GM12873 (cell line): Measurements from ENCODE around the gene UBE2E2.

Experiments used
- TF ChIP-seq, protein P1 (sequence below): IDR thresholded peaks from 2 replicates; pipeline ENCODE4 v1.5.1; 2012; ENCODE audit warnings: low read depth, mild to moderate bottlenecking, moderate library complexity, low read length, control low read depth; ENCODE audit not compliant: insufficient read depth; ENCODE audit errors: missing control alignments

The UBE2E2 gene

DNA sequence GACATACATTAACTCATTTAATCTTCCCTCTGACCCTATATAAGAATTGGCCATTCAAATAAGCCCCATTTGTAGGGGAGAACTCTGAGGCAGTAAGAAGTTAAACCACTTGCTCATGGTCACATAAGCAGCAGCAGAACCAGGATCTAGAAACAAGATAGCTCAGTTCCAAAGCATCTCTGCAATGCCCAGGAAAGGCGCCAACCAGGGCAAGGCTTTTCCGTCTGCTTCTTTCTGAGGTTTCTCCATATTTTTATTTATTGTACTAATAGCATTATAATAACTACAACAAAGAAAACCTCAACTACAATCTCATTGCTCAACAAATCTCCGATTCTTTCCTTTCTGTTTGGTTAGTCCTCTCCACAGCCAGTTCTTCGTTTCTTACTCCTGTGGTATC is 4.3 kb upstream of the UBE2E2 start:
- TF ChIP-seq, protein P1, sequence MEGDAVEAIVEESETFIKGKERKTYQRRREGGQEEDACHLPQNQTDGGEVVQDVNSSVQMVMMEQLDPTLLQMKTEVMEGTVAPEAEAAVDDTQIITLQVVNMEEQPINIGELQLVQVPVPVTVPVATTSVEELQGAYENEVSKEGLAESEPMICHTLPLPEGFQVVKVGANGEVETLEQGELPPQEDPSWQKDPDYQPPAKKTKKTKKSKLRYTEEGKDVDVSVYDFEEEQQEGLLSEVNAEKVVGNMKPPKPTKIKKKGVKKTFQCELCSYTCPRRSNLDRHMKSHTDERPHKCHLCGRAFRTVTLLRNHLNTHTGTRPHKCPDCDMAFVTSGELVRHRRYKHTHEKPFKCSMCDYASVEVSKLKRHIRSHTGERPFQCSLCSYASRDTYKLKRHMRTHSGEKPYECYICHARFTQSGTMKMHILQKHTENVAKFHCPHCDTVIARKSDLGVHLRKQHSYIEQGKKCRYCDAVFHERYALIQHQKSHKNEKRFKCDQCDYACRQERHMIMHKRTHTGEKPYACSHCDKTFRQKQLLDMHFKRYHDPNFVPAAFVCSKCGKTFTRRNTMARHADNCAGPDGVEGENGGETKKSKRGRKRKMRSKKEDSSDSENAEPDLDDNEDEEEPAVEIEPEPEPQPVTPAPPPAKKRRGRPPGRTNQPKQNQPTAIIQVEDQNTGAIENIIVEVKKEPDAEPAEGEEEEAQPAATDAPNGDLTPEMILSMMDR: no peak

DNA sequence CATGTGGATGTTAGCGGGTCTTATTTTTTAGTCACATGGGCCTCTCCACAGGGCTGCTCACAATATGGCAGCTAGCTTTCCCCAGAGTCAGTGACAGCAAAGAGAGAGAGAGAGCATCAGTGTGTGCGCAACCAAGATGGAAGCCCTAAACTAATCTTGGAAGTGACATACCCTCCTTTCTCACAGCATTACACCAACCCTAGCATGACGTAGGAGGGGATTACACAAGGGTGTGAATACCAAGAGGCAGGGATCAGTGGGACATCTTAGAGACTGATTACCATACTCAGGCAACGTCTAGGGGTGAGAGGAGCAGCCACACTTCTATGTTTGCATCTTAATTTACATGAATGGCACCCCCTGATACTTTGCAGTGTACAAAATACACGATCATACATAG is 3.5 kb upstream of the UBE2E2 start:
- TF ChIP-seq, protein P1: no peak

DNA sequence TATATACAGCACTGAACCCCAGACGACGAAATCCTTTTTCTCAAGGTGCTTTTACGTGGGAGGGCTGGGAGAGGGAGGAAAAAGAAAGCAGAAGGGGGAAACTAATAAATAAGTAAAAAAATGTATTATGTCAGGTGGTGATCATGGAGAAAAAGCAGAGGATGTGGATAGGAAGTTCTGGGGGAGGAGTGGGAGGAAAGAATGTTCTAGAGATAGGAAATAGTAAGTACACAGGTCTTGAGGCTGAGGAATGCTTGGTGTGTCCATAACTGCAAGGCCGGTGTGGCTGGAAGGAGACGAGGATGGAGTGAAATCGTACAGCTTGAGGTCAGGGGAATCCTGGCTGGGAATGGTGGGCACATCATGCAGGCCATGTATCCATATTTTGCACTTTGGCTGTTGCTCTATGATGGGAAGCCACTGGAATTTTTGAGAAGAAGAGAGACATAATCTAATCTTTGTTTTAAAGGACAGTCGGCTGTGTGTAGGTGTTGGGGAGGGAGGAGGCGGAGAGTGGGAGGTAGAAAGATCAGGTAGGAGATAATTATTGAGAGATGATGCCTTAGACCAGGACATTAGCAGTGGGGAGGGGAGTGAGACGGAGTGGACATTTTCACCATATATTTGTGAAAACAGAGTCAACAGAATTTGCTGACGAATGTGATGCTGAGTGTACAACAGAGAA is 1.8 kb upstream of the UBE2E2 start:
- TF ChIP-seq, protein P1: no peak

DNA sequence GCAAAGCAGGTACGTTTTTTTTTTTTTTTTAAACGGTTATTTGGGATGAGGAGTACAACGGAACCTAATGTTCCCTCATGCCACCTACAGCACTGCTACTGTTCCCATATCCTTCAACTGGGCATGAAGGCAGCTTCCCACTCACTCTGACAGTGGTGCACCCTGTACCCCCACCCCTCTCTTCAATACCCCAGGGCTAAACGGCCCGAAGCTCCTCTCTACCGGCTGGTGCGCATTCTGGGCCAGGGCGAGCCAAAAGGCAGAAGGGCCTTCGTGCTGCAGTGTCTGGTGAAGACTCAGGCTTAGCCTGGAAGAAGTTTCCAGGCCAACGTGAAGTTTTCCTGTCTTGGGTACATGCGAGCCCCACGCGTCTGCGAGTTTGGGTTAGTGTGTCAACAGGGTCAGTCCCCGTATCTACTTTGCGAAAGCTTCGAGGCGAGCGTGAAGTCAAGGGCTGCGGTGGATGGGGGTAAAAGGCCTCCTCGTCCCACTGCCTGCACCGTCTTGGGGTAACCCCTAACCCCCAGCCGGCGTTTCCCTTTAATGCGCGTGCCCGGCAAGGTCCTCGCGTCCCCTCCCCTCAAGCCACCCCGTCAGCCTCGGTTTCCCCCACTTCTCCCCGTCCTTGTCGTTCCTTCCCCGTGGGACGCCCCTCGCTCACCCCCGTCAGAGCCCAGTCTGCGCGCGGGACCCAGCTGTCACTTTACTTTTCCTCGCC is 765 bp upstream of the UBE2E2 start:
- TF ChIP-seq, protein P1: no peak

DNA sequence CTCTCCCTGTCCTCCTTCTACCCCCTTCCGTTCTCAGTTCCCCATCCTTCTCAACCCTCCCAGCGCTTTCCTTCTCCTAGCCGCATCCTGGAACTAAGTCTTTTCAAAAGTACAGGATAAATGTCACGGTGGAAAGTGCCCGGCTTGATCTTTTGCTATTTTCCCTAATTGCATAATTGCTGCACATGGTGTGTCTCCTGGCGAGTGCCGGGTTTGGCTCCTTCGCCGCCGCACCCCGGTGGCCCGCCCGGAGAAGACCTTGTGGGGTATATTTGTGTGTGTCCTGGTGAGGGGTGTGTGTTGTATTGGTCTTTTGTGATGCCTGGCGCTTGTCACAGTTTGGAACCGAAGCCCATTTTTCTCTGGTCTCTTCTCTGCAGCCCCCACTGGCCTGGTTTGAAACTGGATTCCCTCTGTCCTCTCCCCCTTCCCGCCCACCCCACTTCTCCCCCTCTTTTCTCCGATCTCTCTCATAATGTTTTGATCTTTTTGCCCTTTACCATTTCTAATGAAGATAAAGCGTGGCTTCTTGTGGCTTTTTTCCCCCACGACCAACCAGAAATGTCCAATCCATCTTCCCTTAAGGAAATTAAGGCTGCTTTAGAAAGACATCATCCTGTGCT is 692 bp downstream of the UBE2E2 start:
- TF ChIP-seq, protein P1: no peak

DNA sequence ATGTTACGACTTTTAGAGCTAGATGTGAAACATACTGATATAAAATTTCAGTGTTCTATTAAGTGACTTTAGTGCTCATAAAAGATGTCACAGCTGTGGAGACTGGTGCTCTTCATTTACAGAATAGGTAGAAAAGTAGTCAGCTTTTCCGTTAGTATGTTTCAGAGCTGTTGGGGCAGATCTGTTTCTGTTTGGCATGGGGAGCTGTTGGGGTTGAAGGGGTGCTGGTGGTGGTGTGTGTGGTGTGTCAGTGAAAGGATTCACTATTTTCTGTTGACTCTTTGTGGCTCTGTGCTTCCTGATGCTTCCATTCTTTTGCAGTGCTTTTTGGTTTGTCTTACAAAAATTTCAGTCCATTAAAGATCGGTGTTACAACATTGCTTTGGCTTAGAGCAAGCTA is 3.2 kb downstream of the UBE2E2 start:
- TF ChIP-seq, protein P1: no peak

DNA sequence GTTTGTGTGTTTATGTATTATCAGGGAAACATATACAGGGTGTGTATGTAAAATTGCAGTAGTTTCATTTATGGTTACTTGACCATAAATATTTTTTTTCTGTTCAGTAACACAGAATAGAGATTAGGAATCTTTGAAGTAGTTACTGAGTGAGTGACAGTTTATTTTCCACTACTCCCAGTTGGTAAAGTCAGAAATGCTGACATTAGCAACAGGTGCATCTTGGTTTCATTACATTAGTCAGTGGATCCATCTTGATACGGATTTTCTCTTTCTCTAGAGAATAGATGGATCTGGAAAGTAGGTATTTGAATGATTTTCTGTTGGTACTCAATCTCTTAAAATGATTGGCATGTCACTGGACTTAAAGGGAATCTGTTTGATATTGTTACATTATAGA is 6.0 kb downstream of the UBE2E2 start:
- TF ChIP-seq, protein P1: no peak
